ENCODE measurements around the gene CCDC159.

- TF ChIP-seq CTCF (conservative IDR thresholded peaks at IDR 0.05; ENCODE audit: low read depth in 2 of 2), result peak; percentile 60 to 74
- TF ChIP-seq EZH2 (IDR thresholded peaks at IDR 0.05; ENCODE audit: low read depth, unreplicated experiment), result no peak
- peak; percentile 84 for TF ChIP-seq POLR2AphosphoS5 (IDR thresholded peaks at IDR 0.05; ENCODE audit: low read depth)
Observed at GRCh38 chr19:11380653-11381537, 34.6 kb downstream of the CCDC159 start.
